ENCODE results near the gene PCSK6.

PCSK6 gene

GRCh38 chr15:101436526-101436925, 53.0 kb downstream of the PCSK6 start:
- no peak for DNase-seq
- no peak overlapping the region for H3K4me3 ChIP-seq
- no peak for TF ChIP-seq CTCF (IDR thresholded peaks at IDR 0.05)
- H3K36me3 ChIP-seq: no peaks in the 10 kb centered on the region
- no peaks in the 10 kb centered on the region for H3K9me3 ChIP-seq
- intact Hi-C loops (cut with DNase I; ENCODE audit: low total_unique reads): no loop called here
- no peak overlapping the region for H3K27ac ChIP-seq
- peaks cover 0 to 4% (median 0%) of the 10 kb centered on the region in 4 donors for H3K4me1 ChIP-seq
- H3K27me3 ChIP-seq: peaks cover 0 to 13% of the 10 kb centered on the region in 2 donors

DNA sequence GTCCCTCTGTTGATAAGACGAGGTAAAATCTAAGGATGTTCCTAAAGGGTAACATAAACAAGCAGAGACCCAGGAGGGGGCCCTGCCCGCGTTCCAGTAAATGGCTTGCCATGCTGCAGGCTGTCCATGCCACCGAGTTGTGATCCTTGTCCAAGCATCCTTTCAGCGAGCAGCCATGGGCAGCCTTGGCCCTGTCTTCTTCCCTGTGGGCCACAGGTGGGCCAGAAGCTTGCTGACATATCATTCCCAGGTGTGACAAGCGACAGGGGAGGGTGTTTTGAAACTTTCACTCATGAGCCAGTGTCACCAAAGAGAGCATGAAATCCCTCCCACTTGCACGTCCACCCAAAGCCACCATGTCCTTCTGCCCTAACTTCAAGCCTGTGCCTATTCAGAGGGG, 53.7 kb downstream of the PCSK6 start:
- H3K9me3 ChIP-seq: no peaks in the 10 kb centered on the region
- no peak for TF ChIP-seq CTCF (IDR thresholded peaks at IDR 0.05)
- intact Hi-C loops (cut with DNase I; ENCODE audit: low total_unique reads): no loop called here
- H3K36me3 ChIP-seq: no peaks in the 10 kb centered on the region
- no peaks in the 10 kb centered on the region for H3K4me1 ChIP-seq
- peaks cover 0 to 14% of the 10 kb centered on the region in 2 donors for H3K27me3 ChIP-seq
- no peak overlapping the region for H3K4me3 ChIP-seq
- H3K27ac ChIP-seq: no peak overlapping the region
- no peak for DNase-seq

GRCh38 chr15:101434032-101434920, 55.2 kb downstream of the PCSK6 start:
- Histone ChIP-seq H3K27ac (no peak overlapping the region), H3K4me3 (no peak overlapping the region), H3K4me1 (no peaks in the 10 kb centered on the region), H3K27me3 (peaks cover 0 to 14% of the 10 kb centered on the region in 2 donors), H3K36me3 (no peaks in the 10 kb centered on the region), H3K9me3 (no peaks in the 10 kb centered on the region)
- no peak for DNase-seq
- no peak for TF ChIP-seq CTCF (IDR thresholded peaks at IDR 0.05)
- intact Hi-C loops (cut with DNase I; ENCODE audit: low total_unique reads): no loop called here

DNA sequence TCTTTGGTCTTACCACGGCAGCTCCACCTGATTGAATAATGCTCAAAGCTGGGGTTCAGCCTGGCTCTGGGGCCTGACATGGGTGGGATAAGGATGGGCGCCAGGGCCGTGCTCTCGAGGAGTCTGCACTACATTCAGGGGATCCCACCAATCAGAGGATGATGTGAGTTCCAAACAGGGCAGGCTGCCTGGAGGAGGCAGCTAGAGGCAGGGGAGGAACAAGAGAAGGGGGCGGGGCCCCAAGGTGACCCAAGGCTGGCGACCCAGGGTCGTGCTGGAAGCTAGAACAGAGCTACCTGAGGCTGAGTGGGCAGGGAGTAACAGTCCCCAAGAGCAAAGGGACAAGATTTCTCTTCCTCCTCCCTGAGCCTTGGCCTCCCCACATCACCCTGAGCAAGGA, 56.1 kb downstream of the PCSK6 start:
- H3K36me3 ChIP-seq: no peaks in the 10 kb centered on the region
- no peak for DNase-seq

DNA sequence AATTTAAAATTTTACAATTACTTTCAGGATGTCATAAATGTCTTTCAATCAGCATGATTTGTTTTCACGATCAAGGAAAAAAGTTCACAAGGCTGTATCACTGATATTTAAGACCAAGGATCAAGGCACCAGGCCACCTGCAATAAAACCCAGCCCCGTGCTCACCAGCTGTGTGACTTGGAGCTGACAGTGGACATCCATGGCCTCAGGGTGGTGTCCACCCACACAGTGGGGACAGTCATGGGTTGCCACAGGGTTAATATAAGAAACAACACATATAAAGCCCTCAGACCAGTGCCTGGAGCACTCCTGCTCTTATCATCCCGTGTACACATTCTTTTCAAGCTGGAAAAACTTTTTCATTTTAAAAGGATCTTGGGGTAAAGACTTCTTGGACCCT, 56.5 kb downstream of the PCSK6 start:
- intact Hi-C loops (cut with DNase I; ENCODE audit: low total_unique reads): no loop called here
- no peaks in the 10 kb centered on the region for H3K36me3 ChIP-seq
- DNase-seq: no peak
- H3K9me3 ChIP-seq: no peaks in the 10 kb centered on the region
- no peak for TF ChIP-seq CTCF (IDR thresholded peaks at IDR 0.05)
- H3K4me1 ChIP-seq: no peaks in the 10 kb centered on the region
- H3K27me3 ChIP-seq: peaks cover 0 to 14% of the 10 kb centered on the region in 2 donors
- H3K4me3 ChIP-seq: no peak overlapping the region
- H3K27ac ChIP-seq: no peak overlapping the region

More for the DNA sequence above, 56.1 kb downstream of the PCSK6 start:
- Histone ChIP-seq H3K4me1 (no peaks in the 10 kb centered on the region), H3K27me3 (peaks cover 0 to 14% of the 10 kb centered on the region in 2 donors), H3K27ac (no peak overlapping the region), H3K4me3 (no peak overlapping the region), H3K9me3 (no peaks in the 10 kb centered on the region)
- no peak for TF ChIP-seq CTCF (IDR thresholded peaks at IDR 0.05)
- intact Hi-C loops (cut with DNase I; ENCODE audit: low total_unique reads): no loop called here
